Left lung (tissue), 14 donors: ENCODE results near the gene UFL1. TPM values are rescaled to one million over a fixed set of nuclear protein-coding genes. Genes with fewer than 3 reads are reported as not detected.
"Not testable (repeated sequence)": the region's sequence is repeated elsewhere in the genome, so short reads cannot be mapped to it uniquely, and the experiment has no call there.

Experiments used
- ATAC-seq: fragments of 200-7000 bp; cut with Tn5 transposase; one replicate; pipeline ENCODE4 v1.9.1; 2020; ENCODE audit warnings: moderate library complexity
- DNase-seq, 4 donors: peaks; one replicate each; pipeline ENCODE4 v3.0.0-alpha.2; 2013 to 2020
- H3K27ac ChIP-seq, 2 donors: fragments of 200-600 bp; sonication (generic) in 1 of 2; one replicate each; pipeline versions ENCODE4 v1.5.0 to v1.8.0; 2020 to 2021
- H3K27me3 ChIP-seq, 2 donors: fragments of 200-600 bp; sonication (generic) in 1 of 2; one replicate each; pipeline versions ENCODE4 v1.5.0 to v1.8.0; 2020 to 2021
- H3K36me3 ChIP-seq, 2 donors: fragments of 200-600 bp; sonication (generic) in 1 of 2; one replicate each; pipeline versions ENCODE4 v1.5.0 to v1.8.0; 2020 to 2021
- H3K4me1 ChIP-seq, 2 donors: fragments of 200-600 bp; one replicate each; pipeline ENCODE4 v1.8.0; 2021
- H3K4me3 ChIP-seq, 2 donors: fragments of 200-600 bp; sonication (generic) in 1 of 2; one replicate each; pipeline versions ENCODE4 v1.5.0 to v1.8.0; 2020 to 2021; ENCODE audit warnings: mild to moderate bottlenecking in 1 of 2
- H3K9me3 ChIP-seq, 2 donors: fragments of 200-600 bp; sonication (generic) in 1 of 2; one replicate each; pipeline versions ENCODE4 v1.5.0 to v1.8.0; 2020 to 2021
- CTCF ChIP-seq, 2 donors: fragments of 200-600 bp; sonication (generic) in 1 of 2; IDR thresholded peaks; one replicate each; pipeline versions ENCODE4 v1.5.0 to v1.8.0; 2021; ENCODE audit warnings: antibody characterized with exemption in 2 of 2
- intact Hi-C, 2 donors: fragments of 100-400 bp; cut with DNase I; formaldehyde crosslinking; loops; one replicate each; pipeline versions ENCODE4 v1.11.2 to v1.14.2; 2022
- long read RNA-seq, 12 donors: library from polyadenylated mRNA in 2 of 12; unstranded in 2 of 12; transcript quantifications; one replicate each; pipeline ENCODE4 v2.0.0 and lab custom pipeline, GENCODE V29; 2019 to 2026
- polyA plus RNA-seq, 6 donors: library from polyadenylated mRNA; unstranded; fragments of 120-200 nt; gene quantifications; one replicate each; pipeline ENCODE4 v1.2.1, GENCODE V29; 2013; ENCODE audit not compliant: insufficient read length in 6 of 6
- total RNA-seq, 2 donors: library from RNA; stranded (reverse); fragmentation: NEBNext Ultra II Directional; extraction: Animal tissue kit (Norgen Biotek cat#: 25700); gene quantifications; one replicate each; pipeline ENCODE4 v1.2.1, GENCODE V29; 2021
- donor health status: DM: no; HTN: yes; CAD: no.
- donor health status: DM: no; HTN: no; CAD: no.

Gene UFL1
- total RNA-seq (10 to 100 TPM; 24.7 to 25.1 TPM), polyA plus RNA-seq (10 to 100 TPM; 34.6 to 41.4 (median 38.8) TPM)
- long read RNA-seq, donor 1, partial matches to known transcripts = 6 of 6 reads
- long read RNA-seq, donor 1, other reads (novel, unspliced or antisense) = 0 of 6 reads
- long read RNA-seq, donor 2, partial matches to known transcripts = 33 of 34 reads
- long read RNA-seq, donor 2, other reads (novel, unspliced or antisense) = 0 of 34 reads
- long read RNA-seq, donor 3, full-length matches to known transcripts = 1 of 1 reads
- long read RNA-seq, donor 3, partial matches to known transcripts = 0 of 1 reads
- long read RNA-seq, donor 3, other reads (novel, unspliced or antisense) = 0 of 1 reads
- long read RNA-seq, donor 4, full-length matches to known transcripts = 1 of 26 reads
- long read RNA-seq, donor 4, partial matches to known transcripts = 21 of 26 reads
- long read RNA-seq, donor 4, other reads (novel, unspliced or antisense) = 4 of 26 reads
- long read RNA-seq, donor 5, full-length matches to known transcripts = 2 of 2 reads
- long read RNA-seq, donor 5, partial matches to known transcripts = 0 of 2 reads
- long read RNA-seq, donor 5, other reads (novel, unspliced or antisense) = 0 of 2 reads
- long read RNA-seq, donor 6, full-length matches to known transcripts = 5 of 5 reads
- long read RNA-seq, donor 6, partial matches to known transcripts = 0 of 5 reads
- long read RNA-seq, donor 6, other reads (novel, unspliced or antisense) = 0 of 5 reads
- long read RNA-seq, donor 7, full-length matches to known transcripts = 3 of 3 reads
- long read RNA-seq, donor 7, partial matches to known transcripts = 0 of 3 reads
- long read RNA-seq, donor 7, other reads (novel, unspliced or antisense) = 0 of 3 reads
- long read RNA-seq, donor 8, full-length matches to known transcripts = 2 of 2 reads
- long read RNA-seq, donor 8, partial matches to known transcripts = 0 of 2 reads
- long read RNA-seq, donor 8, other reads (novel, unspliced or antisense) = 0 of 2 reads
- long read RNA-seq, donor 9 = 0 reads
- long read RNA-seq, donor 10, partial matches to known transcripts = 14 of 16 reads
- long read RNA-seq, donor 10, other reads (novel, unspliced or antisense) = 2 of 16 reads
- long read RNA-seq, donor 11, partial matches to known transcripts = 29 of 30 reads
- long read RNA-seq, donor 11, other reads (novel, unspliced or antisense) = 0 of 30 reads
- long read RNA-seq, donor 12, full-length matches to known transcripts = 3 of 3 reads
- long read RNA-seq, donor 12, partial matches to known transcripts = 0 of 3 reads
- long read RNA-seq, donor 12, other reads (novel, unspliced or antisense) = 0 of 3 reads

DNA sequence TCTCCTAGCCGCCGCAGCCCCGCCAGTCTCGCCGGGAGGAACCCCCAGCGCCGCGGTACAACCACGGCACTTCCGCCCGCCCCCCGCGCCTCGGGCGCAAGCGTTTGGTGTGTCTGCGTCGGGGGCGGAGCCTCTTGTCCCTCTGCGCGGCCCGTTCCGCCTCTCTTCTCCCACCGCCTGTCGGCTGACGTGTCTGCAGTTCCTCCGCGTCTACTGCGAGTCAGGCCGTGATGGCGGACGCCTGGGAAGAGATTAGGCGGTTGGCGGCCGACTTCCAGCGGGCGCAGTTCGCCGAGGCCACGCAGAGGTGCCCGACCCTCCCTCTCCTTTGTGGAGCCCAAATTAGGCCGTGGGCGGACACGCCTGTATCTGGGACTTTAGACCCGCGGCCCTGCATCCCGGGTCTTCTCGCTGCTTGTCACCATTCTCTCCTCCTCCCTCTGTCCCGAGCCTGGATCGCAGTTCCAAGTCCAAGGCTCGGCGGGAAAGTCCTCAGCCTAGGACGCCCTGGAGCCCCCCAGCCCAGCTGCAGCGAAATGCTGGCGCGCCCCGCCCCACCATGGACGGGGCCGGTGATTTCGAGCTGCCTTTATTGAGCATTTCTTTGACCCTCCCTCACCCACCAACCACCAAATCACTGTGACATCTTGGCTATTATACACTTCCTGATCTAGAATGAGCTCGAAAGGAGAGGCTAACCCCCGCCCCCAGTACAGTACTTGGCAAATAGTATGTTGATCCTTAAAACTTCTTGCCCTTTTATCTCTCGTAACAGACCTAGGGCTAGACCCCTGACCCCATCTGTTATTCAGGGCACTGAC, at the start of gene UFL1:
Gene UFL1 (plus strand): TSS at position 163 of the 821 bp plus-strand sequence. CDS start 68 bp downstream, at position 231.
- intact Hi-C loops = no loop called here
- no peaks in the 10 kb centered on the region for H3K27me3 ChIP-seq
- peak within 1 kb of the TSS; percentile 62 to 64 for H3K4me3 ChIP-seq
- peak within 1 kb of the TSS; percentile 92 to 97 for H3K27ac ChIP-seq
- no peak for TF ChIP-seq CTCF (IDR thresholded peaks at IDR 0.05)
- ATAC-seq = peak; percentile 99
- H3K4me1 ChIP-seq = peaks cover 5 to 34% of the 10 kb centered on the region in 2 donors
- H3K9me3 ChIP-seq = no peaks in the 10 kb centered on the region
- H3K36me3 ChIP-seq = peaks cover 0 to 20% of the 10 kb centered on the region in 2 donors
- DNase-seq = peak; percentile 88 to 99 (median 96)

- H3K4me3 ChIP-seq, H3K4me1 ChIP-seq, H3K27me3 ChIP-seq, H3K27ac ChIP-seq, intact Hi-C loops, DNase-seq, H3K36me3 ChIP-seq, ATAC-seq: not testable (repeated sequence)
- peaks cover 0 to 33% of the 10 kb centered on the region in 2 donors for H3K9me3 ChIP-seq
These were observed 49.3 kb upstream of the UFL1 start for GRCh38 chr6:96472291-96472690.

DNA sequence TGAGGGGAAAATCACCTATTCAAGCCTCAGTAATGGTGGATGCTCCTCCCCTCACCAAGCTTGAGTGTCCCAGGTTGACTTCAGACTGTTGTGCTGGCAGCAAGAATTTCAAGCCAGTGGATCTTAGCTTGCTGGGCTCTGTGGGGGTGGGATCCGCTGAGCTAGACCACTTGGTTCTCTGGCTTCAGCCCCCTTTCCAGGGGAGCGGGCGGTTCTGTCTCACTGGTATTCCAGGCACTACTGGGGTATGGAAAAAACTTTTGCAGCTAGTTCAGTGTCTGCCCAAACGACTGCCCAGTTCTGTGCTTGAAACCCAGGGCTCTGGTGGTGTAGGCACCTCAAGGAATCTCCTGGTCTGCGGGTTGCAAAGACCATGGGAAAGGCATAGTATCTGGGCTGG, 42.9 kb upstream of the UFL1 start:
- ATAC-seq (no peak), DNase-seq (no peak)
- no peak overlapping the region for H3K27ac ChIP-seq
- H3K9me3 ChIP-seq = peaks cover 0 to 77% of the 10 kb centered on the region in 2 donors
- no peaks in the 10 kb centered on the region for H3K27me3 ChIP-seq
- no peak for TF ChIP-seq CTCF (IDR thresholded peaks at IDR 0.05)
- no peak overlapping the region for H3K4me3 ChIP-seq
- H3K36me3 ChIP-seq = no peaks in the 10 kb centered on the region
- intact Hi-C loops = no loop called here
- H3K4me1 ChIP-seq = no peaks in the 10 kb centered on the region

GRCh38 chr6:96491926-96492325, 29.7 kb upstream of the UFL1 start:
- no peaks in the 10 kb centered on the region for H3K36me3 ChIP-seq
- intact Hi-C loops = no loop called here
- no peak overlapping the region for H3K27ac ChIP-seq
- no peak for DNase-seq
- peaks cover 0 to 91% of the 10 kb centered on the region in 2 donors for H3K9me3 ChIP-seq
- TF ChIP-seq CTCF (IDR thresholded peaks at IDR 0.05) = no peak
- ATAC-seq = no peak
- no peaks in the 10 kb centered on the region for H3K4me1 ChIP-seq
- no peak overlapping the region for H3K4me3 ChIP-seq
- H3K27me3 ChIP-seq = no peaks in the 10 kb centered on the region
